ENCODE results near the gene USP7. TPM values are rescaled to one million over a fixed set of nuclear protein-coding genes. Genes with fewer than 3 reads are reported as not detected.
"Not testable (repeated sequence)": the region's sequence is repeated elsewhere in the genome, so short reads cannot be mapped to it uniquely, and the experiment has no call there.

USP7 gene
- total RNA-seq, 2 donors from 2014 or later = 114 to 140 TPM

- H3K9ac ChIP-seq (ENCODE audit: extremely low read depth, low read length, poor library complexity, severe bottlenecking) = no peak overlapping the region
- Mint-ChIP-seq H3K27me3 (ENCODE audit: insufficient read depth) (no peaks in the 10 kb centered on the region), H3K36me3 (ENCODE audit: low read depth) (peaks cover 50% of the 10 kb centered on the region), H3K9me3 (no peaks in the 10 kb centered on the region), H3K27ac (peak overlapping the region; percentile 44), H3K4me1 (peaks cover 35% of the 10 kb centered on the region), H3K4me3 (no peak overlapping the region)
- H3K27me3 ChIP-seq (ENCODE audit: control insufficient read depth, insufficient read depth, low read length, poor library complexity, severe bottlenecking) = no peaks in the 10 kb centered on the region
- no peak for DNase-seq
- no peak overlapping the region for H3K4me3 ChIP-seq (ENCODE audit: low read length)
- H3K4me1 ChIP-seq (ENCODE audit: control insufficient read depth, insufficient read depth, low read length) = no peaks in the 10 kb centered on the region
- no peaks in the 10 kb centered on the region for H3K9me3 ChIP-seq (ENCODE audit: control insufficient read depth, low read length)
- no peak for TF ChIP-seq CTCF (conservative IDR thresholded peaks at IDR 0.05)
- WGBS, 2 experiments (ENCODE audit: insufficient coverage in 1 of 2, insufficient read length in 1 of 2) = 91 to 94% methylated on average over 4 to 7 of the region's 7 CpGs
- peaks cover 38% of the 10 kb centered on the region for H3K36me3 ChIP-seq (ENCODE audit: control insufficient read depth, insufficient read depth, low read length)
- no peak overlapping the region for H3K27ac ChIP-seq (ENCODE audit: low read depth, low read length)
These were observed 117.9 kb downstream of the USP7 start for GRCh38 chr16:8845699-8846298.

DNA sequence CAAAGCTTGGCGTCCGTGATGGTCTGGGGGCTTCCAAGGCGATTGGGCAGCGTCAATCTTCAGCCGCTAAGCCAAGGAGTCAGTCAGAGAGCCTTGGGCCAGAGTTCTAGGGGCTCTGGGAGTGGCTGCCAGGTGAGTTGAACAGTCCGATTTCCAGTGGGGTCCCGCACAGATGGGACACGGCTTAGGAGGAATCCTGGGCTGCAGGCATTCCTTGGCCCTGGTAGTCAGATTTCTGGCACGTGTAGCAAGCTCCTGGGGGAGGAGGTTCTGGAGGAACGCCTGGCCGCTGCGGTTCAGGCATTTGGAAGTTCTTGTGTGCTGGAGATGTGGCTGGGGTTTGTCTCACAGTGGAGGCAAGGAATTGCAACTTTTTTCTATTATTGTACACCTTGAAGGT is 120.4 kb downstream of the USP7 start:
- H3K4me1 Mint-ChIP-seq = peaks cover 32% of the 10 kb centered on the region
- not testable (repeated sequence) for H3K4me1 ChIP-seq (ENCODE audit: control insufficient read depth, insufficient read depth, low read length); H3K27me3 ChIP-seq (ENCODE audit: control insufficient read depth, insufficient read depth, low read length, poor library complexity, severe bottlenecking); H3K9me3 Mint-ChIP-seq; H3K9ac ChIP-seq (ENCODE audit: extremely low read depth, low read length, poor library complexity, severe bottlenecking); H3K4me3 ChIP-seq (ENCODE audit: low read length); H3K4me3 Mint-ChIP-seq; H3K9me3 ChIP-seq (ENCODE audit: control insufficient read depth, low read length); DNase-seq; H3K27me3 Mint-ChIP-seq (ENCODE audit: insufficient read depth); H3K27ac Mint-ChIP-seq; H3K27ac ChIP-seq (ENCODE audit: low read depth, low read length)
- H3K36me3 Mint-ChIP-seq (ENCODE audit: low read depth) = peaks cover 28% of the 10 kb centered on the region
- WGBS, 2 experiments (ENCODE audit: insufficient coverage in 1 of 2, insufficient read length in 1 of 2) = 100% methylated on average over 3 to 5 of the region's 12 CpGs
- H3K36me3 ChIP-seq (ENCODE audit: control insufficient read depth, insufficient read depth, low read length) = peaks cover 13% of the 10 kb centered on the region

Other genes starting within 250 kb of the USP7 start
- gene TMEM186, start 166.3 kb downstream of the USP7 start, total RNA-seq = 10 to 100 TPM; 10.9 to 14.0 TPM
- gene PMM2, start 166.1 kb downstream of the USP7 start, total RNA-seq = 10 to 100 TPM; 47.6 to 48.2 TPM
- 100 to 1,000 TPM; 233 to 275 TPM for gene CARHSP1, start 94.9 kb downstream of the USP7 start, total RNA-seq
- gene LITAFD, start 81.6 kb downstream of the USP7 start, total RNA-seq = not detected
- gene HAPSTR1, start 127.7 kb upstream of the USP7 start, total RNA-seq = 10 to 100 TPM; 60.9 to 68.5 TPM